Right renal pelvis (tissue), 4 donors: Measurements from ENCODE around the gene JAK2. TPM values are rescaled to one million over a fixed set of nuclear protein-coding genes. Genes with fewer than 3 reads are reported as not detected.
"Not testable (repeated sequence)": the region's sequence is repeated elsewhere in the genome, so short reads cannot be mapped to it uniquely, and the experiment has no call there.

Experiments
- DNase-seq, 4 donors: peaks; one replicate each; pipeline ENCODE4 v3.0.0-alpha.2; 2013; ENCODE audit warnings: low read depth in 4 of 4, low spot score in 3 of 4, missing footprints in 1 of 4
- polyA plus RNA-seq, 4 donors: library from polyadenylated mRNA; unstranded; fragments of 120-200 nt; gene quantifications; one replicate each; pipeline ENCODE4 v1.2.1, GENCODE V29; 2013; ENCODE audit not compliant: insufficient read length in 4 of 4

Gene JAK2
- polyA plus RNA-seq, 4 donors, result 11.8 to 16.1 (median 14.9) TPM

- DNase-seq, result peak; percentile 26 to 45 (median 38)
These were observed 5.8 kb upstream of the JAK2 start for GRCh38 chr9:4979239-4979638.

GRCh38 chr9:4980086-4980727, 4.9 kb upstream of the JAK2 start:
- DNase-seq, result no peak

DNA sequence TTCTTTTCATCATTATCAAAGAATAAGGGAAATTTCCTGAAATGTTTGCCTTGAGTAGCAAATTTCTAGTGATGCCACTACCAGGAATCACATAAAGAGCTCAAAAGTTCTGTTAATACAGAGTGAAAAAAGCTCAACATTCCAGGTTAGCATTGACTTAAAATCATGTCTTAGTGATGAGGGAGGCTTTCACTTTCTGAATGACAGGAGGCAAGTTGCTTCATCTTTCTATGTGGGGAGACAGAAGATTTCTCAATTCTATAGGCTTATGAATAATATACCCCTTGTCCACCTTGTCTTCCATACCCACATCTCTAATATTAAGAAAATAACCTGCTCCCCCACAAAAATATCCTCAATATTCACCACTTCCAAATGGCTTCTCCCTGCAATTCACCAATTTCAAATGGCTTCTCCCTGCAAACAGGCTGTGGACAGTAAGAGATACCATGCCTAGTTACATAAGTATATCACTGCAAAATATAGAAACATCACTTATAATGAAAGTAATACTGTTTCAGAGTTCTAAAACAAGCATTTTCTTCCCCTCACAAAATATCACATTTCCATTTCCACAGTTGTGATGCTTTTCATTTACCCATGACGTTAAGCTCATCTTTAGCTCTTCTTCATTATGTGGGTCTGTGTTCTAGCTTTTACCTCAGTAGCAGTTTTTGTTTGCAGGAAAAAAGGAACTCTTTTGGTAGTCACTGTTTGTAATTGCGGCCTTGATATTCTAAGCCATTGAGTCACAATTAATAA, 2.2 kb upstream of the JAK2 start:
- DNase-seq, result no peak

GRCh38 chr9:4983601-4984165, 1.4 kb upstream of the JAK2 start:
- no peak for DNase-seq

DNA sequence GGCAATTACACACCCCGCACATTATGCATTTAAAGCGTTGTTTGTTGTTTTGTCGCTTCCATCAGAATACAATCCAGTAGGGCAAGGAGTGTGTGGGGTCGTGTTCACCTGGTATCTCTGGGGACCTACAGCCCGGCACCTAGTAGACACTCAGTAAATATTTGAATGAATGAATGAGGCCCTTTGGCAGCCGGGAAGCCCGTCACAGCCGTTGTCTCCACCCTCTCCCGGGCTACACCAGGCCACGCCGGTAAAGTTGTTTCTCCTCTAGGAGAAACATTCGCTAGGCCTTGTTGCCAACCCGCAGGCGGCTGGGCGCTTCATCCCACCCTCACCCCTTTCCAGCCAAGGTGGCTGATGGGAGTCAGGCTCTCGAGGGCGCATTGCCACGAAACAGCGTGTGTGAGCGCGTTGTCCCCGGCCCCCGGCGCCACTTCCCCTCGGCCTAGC, 876 bp upstream of the JAK2 start:
- DNase-seq, result peak in 2 of 4 donors; percentile 16 to 17

DNA sequence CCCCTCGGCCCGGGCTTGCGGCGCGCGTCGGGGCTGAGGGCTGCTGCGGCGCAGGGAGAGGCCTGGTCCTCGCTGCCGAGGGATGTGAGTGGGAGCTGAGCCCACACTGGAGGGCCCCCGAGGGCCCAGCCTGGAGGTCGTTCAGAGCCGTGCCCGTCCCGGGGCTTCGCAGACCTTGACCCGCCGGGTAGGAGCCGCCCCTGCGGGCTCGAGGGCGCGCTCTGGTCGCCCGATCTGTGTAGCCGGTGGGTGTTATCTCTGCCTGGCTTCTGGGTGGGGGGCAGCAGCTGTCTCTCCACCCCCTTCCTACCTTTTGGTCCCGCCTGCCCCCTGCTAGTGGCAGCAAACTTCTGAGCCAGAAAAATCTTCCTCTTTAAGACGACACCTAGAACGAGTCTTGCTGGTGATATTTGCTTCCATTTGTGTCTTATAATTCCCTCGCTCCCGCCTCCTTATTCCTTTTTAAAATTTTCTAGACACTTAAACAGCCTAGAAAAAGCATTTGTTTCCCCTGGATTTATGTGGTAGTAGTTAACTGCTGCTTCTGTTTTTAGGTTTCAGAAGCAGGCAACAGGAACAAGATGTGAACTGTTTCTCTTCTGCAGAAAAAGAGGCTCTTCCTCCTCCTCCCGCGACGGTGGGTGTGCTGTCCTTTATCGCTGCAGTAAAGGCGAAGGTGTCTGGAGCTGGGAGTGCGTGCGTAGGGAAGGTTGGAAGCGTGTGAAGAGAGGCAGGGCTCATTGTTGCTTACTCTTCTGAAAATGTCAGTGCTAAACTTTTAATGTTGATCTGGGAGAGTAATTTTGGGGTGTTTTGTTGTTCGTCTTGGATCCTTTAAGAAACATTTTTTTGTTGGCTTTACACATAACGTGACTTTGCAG, 554 bp downstream of the JAK2 start:
- DNase-seq, result peak in 3 of 4 donors; percentile 31 to 44 (median 38)

DNA sequence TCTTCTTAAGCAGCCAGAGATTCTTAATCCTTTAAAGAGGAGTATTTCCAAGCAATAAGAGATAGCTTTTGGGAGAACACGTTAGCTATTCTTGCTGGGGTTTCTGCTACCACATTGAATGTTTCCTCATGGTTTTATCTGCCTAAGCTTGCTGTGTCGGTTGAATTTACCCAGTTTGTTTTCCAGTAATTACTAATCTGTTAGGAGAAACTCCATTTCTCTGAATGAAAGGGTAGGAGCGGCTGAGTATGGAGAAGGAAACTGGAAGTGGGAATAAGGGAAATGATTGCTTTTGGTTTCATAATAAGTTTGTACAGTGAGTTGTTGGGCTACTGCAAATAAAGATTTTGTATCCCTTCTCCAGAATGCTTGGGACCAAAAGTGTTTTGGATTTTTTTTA, 1.2 kb downstream of the JAK2 start:
- no peak for DNase-seq

DNA sequence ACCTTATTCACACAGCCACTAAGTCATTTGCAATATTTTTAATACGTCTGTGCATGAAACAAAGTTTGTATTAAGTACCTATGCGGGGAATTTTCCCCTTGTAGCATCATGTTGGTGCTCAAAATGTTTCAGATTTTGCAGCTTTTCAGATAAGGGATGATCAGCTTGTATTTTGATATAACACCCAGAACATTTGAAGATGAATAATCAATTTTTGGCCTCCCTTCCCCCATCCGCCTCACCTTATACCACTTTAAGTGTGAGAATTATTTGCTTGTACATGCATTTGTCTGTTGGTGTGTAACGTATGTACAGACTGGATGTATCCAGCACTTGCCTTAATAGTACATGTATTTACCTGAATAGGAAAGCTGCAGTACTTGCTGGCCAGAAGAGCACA, 1.7 kb downstream of the JAK2 start:
- no peak for DNase-seq

GRCh38 chr9:4987961-4988421, 2.9 kb downstream of the JAK2 start:
- DNase-seq, result peak; percentile 47 to 61 (median 50)

DNA sequence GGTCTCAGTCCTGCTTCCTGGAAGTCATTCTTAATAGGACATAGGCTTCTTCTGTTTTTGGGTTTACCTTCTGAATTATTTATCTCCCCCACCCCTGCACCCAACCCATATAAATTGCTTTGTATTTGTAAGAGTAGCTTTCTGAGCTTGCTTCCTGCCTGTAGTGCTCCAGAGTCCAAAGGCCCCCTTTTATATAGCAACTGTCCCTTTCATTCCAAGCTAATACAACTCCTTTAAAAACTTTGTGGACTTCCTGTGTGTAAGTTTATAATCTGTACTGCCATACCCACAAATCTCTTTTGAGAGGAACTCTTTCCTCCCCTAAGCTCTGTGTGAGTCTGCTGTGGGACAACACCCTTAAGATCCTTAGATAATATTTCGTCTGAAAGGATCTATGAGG, 7.8 kb downstream of the JAK2 start:
- DNase-seq, result no peak

DNA sequence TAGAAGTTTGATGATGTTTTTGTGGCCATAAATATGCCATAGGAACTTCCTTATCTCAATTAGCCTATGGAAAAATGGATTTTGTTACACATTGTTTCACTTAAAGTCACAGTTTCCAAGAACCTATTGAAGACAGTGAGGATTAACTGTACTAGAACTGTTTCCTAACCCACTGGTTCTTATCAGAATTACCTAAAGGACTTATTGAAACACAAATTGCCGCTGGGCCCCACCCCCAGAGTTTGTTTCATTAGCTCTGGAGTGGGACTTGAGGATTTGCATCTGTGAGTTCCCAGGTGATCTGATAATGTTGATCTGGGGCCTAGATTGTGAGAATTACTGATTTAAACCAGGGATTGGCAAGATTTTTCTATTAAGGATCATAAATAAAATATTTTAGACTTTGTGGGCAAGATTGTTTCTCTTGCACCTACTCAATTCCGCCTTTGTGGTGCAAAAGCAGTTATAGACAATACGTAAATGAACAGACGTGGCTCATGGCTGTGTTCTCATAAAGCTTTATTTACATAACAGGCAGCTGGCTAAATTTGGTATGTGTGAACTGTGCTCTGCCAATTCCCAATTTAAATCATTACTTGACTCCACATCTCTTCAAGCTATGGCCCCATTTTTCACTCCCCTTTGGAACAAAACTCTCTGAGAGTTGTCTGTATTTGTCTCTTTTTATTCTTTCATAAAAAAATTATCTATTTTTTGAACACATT, 9.3 kb downstream of the JAK2 start:
- DNase-seq, result no peak

- no peak for DNase-seq
These were observed 12.1 kb downstream of the JAK2 start for GRCh38 chr9:4997196-4997595.

- no peak for DNase-seq
These were observed 12.6 kb downstream of the JAK2 start for GRCh38 chr9:4997631-4998030.

- DNase-seq, result no peak
These were observed 17.7 kb downstream of the JAK2 start for GRCh38 chr9:5002811-5003210.

DNA sequence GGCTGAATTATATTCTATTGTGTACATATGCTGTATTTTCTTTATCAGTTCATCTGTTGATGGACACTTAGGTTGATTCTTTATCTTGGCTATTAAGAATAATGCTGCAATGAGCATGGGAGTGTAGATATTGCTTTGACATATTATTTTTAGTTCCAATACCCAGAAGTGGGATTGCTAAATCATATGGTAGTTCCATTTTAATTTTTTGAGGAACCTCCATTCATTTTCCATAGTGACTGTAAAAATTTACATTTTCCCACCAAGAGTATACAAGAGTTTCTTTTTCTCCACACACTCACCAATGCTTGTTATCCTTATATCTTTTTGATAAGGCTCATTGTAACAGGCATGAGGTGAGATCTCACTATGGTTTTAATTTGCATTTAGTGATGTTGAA, 19.4 kb downstream of the JAK2 start:
- no peak for DNase-seq

GRCh38 chr9:5008202-5008601, 23.1 kb downstream of the JAK2 start:
- no peak for DNase-seq

- no peak for DNase-seq
These were observed 28.3 kb downstream of the JAK2 start for GRCh38 chr9:5013374-5013773.

- DNase-seq, result no peak
These were observed 30.9 kb downstream of the JAK2 start for GRCh38 chr9:5015934-5016333.

DNA sequence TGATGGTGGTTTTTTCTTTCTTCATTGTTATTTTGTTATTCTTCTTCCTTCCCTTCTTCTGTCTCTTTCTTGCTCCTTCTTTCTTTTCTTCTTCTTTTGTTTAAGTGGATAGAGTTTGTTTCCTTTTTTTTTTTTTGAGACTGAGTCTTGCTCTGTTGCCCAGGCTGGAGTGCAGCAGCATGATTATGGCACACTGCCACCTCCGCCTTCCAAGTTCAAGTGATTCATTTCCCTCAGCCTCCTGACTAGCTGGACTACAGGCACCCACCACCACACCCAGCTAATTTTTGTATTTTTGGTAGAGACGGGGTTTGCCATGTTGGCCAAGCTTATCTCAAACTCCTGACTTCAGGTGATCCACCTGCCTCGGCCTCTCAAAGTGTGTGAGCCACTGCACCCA, 40.3 kb downstream of the JAK2 start:
- DNase-seq, result no peak

DNA sequence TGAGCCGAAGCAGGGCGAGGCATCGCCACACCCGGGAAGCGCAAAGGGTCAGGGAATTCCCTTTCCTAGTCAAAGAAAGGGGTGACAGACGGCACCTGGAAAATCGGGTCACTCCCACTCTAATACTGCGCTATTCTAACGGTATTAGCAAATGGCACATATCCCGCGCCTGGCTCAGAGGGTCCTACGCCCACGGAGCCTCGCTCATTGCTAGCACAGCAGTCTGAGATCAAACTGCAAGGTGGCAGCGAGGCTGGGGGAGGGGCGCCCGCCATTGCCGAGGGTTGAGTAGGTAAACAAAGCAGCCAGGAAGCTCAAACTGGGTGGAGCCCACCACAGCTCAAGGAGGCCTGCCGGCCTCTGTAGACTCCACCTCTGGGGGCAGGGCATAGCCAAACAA, 46.9 kb downstream of the JAK2 start:
- not testable (repeated sequence) for DNase-seq
